Fibroblast of villous mesenchyme (primary cell): ENCODE data around the gene SEC63. TPM values are rescaled to one million over a fixed set of nuclear protein-coding genes. Genes with fewer than 3 reads are reported as not detected.
"Not testable (repeated sequence)": the region's sequence is repeated elsewhere in the genome, so short reads cannot be mapped to it uniquely, and the experiment has no call there.

Source experiments
- DNase-seq: peaks from one replicate; pipeline ENCODE4 v3.0.0-alpha.2; 2010; ENCODE audit warnings: low read depth
- H3K4me3 ChIP-seq: 2 replicates; pipeline ENCODE4 v1.5.1; 2011; ENCODE audit warnings: low read depth, mild to moderate bottlenecking, low read length
- total RNA-seq: library from RNA; depleted of rRNA; stranded (reverse); fragments of >200 nt; gene quantifications from 2 replicates; pipeline ENCODE4 v1.2.3, GENCODE V29; 2012
- TF ChIP-seq, protein P1 (sequence below): IDR thresholded peaks from 2 replicates; pipeline ENCODE4 v1.5.1; 2012; ENCODE audit warnings: low read depth, mild to moderate bottlenecking, low read length; ENCODE audit not compliant: insufficient read depth

SEC63 gene
- total RNA-seq, 1 donor = 28.5 TPM

DNA sequence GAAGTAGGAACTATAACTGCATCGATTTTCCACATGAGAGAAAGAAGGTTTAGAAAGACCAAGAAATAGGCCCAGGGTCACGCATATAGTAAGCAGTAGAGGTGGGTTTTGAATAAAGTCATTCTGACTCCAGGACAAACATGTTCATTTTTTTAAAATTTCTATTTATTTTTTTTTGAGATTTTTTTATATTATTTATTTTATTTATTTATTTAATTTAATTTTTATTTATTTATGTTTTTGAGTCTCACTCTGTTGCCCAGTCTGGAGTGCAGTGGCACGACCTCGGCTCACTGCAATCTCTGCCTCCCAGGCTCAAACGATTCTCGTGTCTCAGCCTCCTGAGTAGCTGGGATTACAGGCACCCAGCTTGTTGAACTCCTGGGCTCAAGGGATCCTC, 13.2 kb upstream of the SEC63 start:
- no peak for DNase-seq
- TF ChIP-seq, protein P1, sequence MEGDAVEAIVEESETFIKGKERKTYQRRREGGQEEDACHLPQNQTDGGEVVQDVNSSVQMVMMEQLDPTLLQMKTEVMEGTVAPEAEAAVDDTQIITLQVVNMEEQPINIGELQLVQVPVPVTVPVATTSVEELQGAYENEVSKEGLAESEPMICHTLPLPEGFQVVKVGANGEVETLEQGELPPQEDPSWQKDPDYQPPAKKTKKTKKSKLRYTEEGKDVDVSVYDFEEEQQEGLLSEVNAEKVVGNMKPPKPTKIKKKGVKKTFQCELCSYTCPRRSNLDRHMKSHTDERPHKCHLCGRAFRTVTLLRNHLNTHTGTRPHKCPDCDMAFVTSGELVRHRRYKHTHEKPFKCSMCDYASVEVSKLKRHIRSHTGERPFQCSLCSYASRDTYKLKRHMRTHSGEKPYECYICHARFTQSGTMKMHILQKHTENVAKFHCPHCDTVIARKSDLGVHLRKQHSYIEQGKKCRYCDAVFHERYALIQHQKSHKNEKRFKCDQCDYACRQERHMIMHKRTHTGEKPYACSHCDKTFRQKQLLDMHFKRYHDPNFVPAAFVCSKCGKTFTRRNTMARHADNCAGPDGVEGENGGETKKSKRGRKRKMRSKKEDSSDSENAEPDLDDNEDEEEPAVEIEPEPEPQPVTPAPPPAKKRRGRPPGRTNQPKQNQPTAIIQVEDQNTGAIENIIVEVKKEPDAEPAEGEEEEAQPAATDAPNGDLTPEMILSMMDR = no peak
- no peak overlapping the region for H3K4me3 ChIP-seq

DNA sequence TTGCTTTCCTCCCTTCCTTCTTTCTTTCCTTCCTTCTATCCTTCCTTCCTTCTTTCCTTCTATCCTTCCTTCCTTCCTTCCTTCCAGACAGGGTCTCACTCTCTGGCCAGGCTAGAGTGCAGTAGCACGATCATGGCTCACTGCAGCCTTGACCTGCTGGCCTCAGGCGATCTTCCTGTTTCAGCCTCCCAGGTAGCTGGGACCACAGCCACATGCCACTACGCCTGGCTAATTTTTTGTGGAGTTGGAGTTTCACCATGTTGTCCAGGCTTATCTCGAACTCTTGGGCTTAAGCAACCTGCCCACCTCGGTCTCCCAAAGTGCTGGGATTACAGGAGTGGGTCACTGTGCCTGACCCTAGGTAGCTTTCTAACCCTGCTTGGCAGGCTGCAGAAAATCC, 12.2 kb upstream of the SEC63 start:
- H3K4me3 ChIP-seq = no peak overlapping the region

DNA sequence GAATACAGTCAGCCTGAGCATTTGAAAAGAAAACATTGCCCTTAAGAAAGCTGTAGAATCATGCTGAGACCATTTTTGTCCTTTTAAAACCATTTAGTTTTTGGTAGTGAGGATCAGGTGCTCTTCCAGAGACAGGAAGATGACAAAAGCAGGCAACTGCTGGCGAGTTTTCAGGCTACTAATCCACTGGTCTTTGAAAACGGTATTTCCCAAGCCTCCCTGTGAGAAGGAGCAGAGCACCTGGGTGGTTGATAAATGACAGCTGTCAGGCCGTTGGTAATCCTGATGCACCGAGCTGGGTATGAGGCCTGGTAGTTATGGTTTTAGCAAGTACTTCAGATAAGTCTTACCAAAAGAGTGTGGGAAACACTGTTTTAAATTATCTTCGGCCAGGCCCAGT, 10.1 kb upstream of the SEC63 start:
- TF ChIP-seq, protein P1 = no peak
- DNase-seq = no peak

More for the DNA sequence above, 12.2 kb upstream of the SEC63 start:
- no peak for DNase-seq
- TF ChIP-seq, protein P1 = no peak

DNA sequence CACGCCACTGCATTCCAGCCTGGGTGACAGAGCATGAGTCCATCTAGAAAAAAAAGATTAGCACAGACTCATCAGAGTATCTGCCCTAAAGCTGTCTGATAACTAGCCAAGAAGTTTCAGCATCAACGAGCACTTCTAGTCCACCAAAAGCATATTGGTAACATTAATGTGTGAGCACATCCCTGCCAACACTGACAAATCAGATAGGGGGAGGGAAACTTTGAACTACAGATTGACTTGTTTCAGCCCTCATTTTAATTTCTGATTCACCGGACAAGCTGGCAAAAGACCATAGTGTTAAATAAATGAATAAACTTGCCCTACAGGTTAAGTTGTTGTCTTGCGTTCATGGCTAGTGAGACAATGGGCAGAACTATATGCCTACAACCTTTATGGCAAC, 7.7 kb upstream of the SEC63 start:
- DNase-seq = peak; percentile 14

More for the DNA sequence above, 10.1 kb upstream of the SEC63 start:
- H3K4me3 ChIP-seq = no peak overlapping the region

DNA sequence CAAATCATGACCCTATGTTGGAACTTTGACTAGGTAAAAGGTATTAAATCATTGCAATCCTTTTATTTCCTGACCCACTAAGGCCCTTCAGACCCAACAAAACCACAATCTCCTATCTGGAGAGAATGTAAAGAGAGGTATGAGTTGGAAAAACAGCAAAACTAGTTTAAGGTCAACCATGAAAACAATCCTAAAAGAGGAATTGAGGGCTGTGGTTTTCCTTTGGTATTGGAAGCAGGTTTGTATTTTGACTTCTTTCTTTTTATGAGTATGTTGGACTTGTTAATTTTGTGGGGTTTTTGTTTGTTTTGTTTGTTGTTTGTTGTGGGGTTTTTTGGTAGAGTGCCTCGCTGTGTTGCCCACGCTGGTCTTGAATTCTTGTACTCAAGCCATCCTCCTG, 4.7 kb upstream of the SEC63 start:
- no peak for DNase-seq
- TF ChIP-seq, protein P1 = no peak
- no peak overlapping the region for H3K4me3 ChIP-seq

More for the DNA sequence above, 7.7 kb upstream of the SEC63 start:
- TF ChIP-seq, protein P1 = no peak
- no peak overlapping the region for H3K4me3 ChIP-seq

DNA sequence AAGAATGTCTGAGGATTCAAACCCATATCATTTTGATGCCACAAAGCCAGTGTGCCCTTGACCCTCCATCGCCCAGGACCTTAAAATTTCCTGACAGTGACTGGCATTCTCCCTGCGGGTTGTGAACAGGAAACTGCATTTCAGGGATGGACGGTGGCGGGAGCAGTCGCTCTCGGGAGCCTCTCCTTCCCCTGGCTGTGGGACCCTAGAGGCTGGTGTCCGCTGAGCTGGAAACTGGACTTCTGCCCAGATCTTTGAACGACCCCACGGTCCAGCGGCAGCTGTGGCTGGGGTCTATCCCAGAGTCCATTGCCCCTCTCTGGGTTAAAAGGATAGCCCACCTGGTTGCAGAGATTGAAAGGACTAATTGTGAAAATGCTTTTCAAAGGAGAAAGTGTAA, 1.4 kb upstream of the SEC63 start:
- H3K4me3 ChIP-seq = no peak overlapping the region
- no peak for DNase-seq
- TF ChIP-seq, protein P1 = no peak

DNA sequence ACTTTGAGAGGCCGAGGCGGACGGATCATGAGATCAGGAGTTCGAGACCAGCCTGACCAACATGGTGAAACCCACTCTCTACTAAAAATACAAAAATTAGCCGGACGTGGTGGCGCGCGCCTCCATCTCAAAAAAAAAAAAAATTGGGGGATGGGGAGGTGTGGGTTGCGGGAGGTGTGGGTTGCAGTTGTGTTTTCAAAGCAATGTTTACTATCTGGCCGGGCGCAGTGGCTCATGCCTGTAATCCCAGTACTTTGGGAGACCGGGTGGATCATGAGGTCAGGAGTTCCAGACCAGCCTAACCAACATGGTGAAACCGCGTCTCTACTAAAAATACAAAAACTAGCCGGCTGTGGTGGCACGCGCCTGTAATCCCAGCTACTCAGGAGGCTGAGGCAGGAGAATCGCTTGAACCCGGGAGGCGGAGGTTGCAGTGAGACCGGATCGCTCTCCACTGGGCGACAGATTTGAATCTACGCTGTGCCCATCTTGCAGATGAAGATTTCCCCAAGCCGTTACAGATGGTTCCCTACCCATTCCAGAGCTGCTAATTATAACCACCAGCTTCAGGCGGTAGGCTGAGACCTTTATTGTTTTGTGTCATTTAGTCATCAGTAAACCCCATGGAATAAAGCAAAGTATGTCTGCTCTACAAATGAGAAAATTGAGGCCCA, 818 bp upstream of the SEC63 start:
- H3K4me3 ChIP-seq = peak overlapping the region; percentile 67
- DNase-seq = not testable (repeated sequence)
